Stimulated activated CD8-positive, alpha-beta memory T cell treated with anti-CD3 and anti-CD28 coated beads, Interleukin-7, amount 100 ng/mL, for 1 hour (primary cell): Measurements from ENCODE around the gene RBM17.
A peak's percentile ranks its signal among the peaks of the same experiment; 100 is the strongest.
"Not testable (repeated sequence)": the region's sequence is repeated elsewhere in the genome, so short reads cannot be mapped to it uniquely, and the experiment has no call there.

Source experiments
- DNase-seq, 2 donors: peaks; one replicate each; pipeline ENCODE4 v3.0.0-alpha.2; 2020; ENCODE audit warnings: low read depth in 2 of 2

RBM17 gene

GRCh38 chr10:6161921-6162320, 73.1 kb downstream of the RBM17 start:
- DNase-seq, result no peak

- no peak for DNase-seq
Measured at GRCh38 chr10:6162589-6163356, 73.9 kb downstream of the RBM17 start.

GRCh38 chr10:6163364-6164270, 74.8 kb downstream of the RBM17 start:
- peak; percentile 88 to 89 for DNase-seq

- DNase-seq, result no peak
Measured at GRCh38 chr10:6164271-6165095, 75.6 kb downstream of the RBM17 start.

GRCh38 chr10:6165221-6165725, 76.4 kb downstream of the RBM17 start:
- DNase-seq, result no peak

GRCh38 chr10:6165933-6166332, 77.1 kb downstream of the RBM17 start:
- not testable (repeated sequence) for DNase-seq
